HCT116 (cell line): ENCODE results near the gene UBASH3B. TPM values are rescaled to one million over a fixed set of nuclear protein-coding genes. Genes with fewer than 3 reads are reported as not detected.

Experiments used
- ATAC-seq: fragments of 200-7000 bp; cut with Tn5 transposase; 2 replicates; pipeline ENCODE4 v1.9.1; 2020; ENCODE audit warnings: mild to moderate bottlenecking, moderate library complexity
- BruUV-seq: library from RNA; stranded (reverse); fragments of 400-500 nt; replicated peaks from 2 replicates; lab custom pipeline; 2021; lab: Mats Ljungman, UMichigan
- CTCF ChIA-PET: fragments of 300-600 bp; sonication (Branson Sonifier 250); formaldehyde crosslinking; loops from one replicate; lab custom pipeline; 2021; ENCODE audit warnings: antibody characterized with exemption; lab: Charles Lee
- POLR2A ChIA-PET: fragments of 300-600, 350-600 bp; sonication (Branson Sonifier 250); formaldehyde crosslinking; loops from one replicate; lab custom pipeline; 2021; ENCODE audit warnings: antibody characterized with exemption; lab: Charles Lee
- RAD21 ChIA-PET, 2 experiments: fragments of 300-600 bp; sonication (Branson Sonifier 250); formaldehyde crosslinking; loops; one replicate each; lab custom pipeline; 2023; ENCODE audit warnings: low total read pairs in 2 of 2; ENCODE audit not compliant: uncharacterized antibody in 2 of 2, unreplicated experiment in 2 of 2, low non-redundant PET in 1 of 2; lab: Charles Lee
- DNase-seq: peaks from one replicate; pipeline ENCODE4 v3.0.0-alpha.2; 2010; ENCODE audit warnings: low read depth, low spot score
- H2AFZ ChIP-seq: fragments of 200-600 bp; shearing (Covaris generic), sonication (generic); 2 replicates; pipeline ENCODE4 v1.6.1; 2017; ENCODE audit warnings: low read depth, mixed run types, mixed read lengths, antibody characterized with exemption, low read length; ENCODE audit not compliant: poor library complexity, severe bottlenecking
- H3K27ac ChIP-seq: 2 replicates; pipeline ENCODE4 v1.5.1; 2012; ENCODE audit warnings: low read depth, low read length
- H3K27me3 ChIP-seq: fragments of 200-600 bp; sonication (generic); 2 replicates; pipeline ENCODE4 v1.6.1; 2016; ENCODE audit warnings: mixed run types, low read length, mixed read lengths; ENCODE audit not compliant: insufficient read depth
- H3K36me3 ChIP-seq, 2 experiments: fragments of 200-500 bp in 1 of 2; fragments of 200-600 bp in 1 of 2; sonication (Bioruptor generic) in 1 of 2; sonication (generic) in 1 of 2; 2 replicates each; pipeline versions ENCODE4 v1.5.1 to v1.6.1; 2014 to 2016; ENCODE audit warnings: low read length in 2 of 2, inconsistent platforms in 1 of 2, mixed read lengths in 1 of 2, mixed run types in 1 of 2; ENCODE audit not compliant: insufficient read depth in 2 of 2, control insufficient read depth in 1 of 2
- H3K4me1 ChIP-seq, 2 experiments: fragments of 200-600 bp in 1 of 2; sonication (generic) in 1 of 2; 2 replicates each; pipeline versions ENCODE4 v1.5.1 to v1.6.1; 2012 to 2017; ENCODE audit warnings: low read length in 2 of 2, inconsistent platforms in 1 of 2, mild to moderate bottlenecking in 1 of 2, mixed read lengths in 1 of 2, mixed run types in 1 of 2, moderate library complexity in 1 of 2; ENCODE audit not compliant: insufficient read depth in 2 of 2, control insufficient read depth in 1 of 2
- H3K4me2 ChIP-seq: fragments of 200-600 bp; sonication (generic); 2 replicates; pipeline ENCODE4 v1.6.1; 2017; ENCODE audit warnings: mixed run types, low read length, mixed read lengths
- H3K4me3 ChIP-seq, 2 experiments: fragments of 200-600 bp in 1 of 2; sonication (generic) in 1 of 2; replicated peaks in 1 of 2; 2 replicates each; pipeline ENCODE4 v1.5.1; 2011 to 2016; ENCODE audit warnings: low read length in 2 of 2, control low read depth in 1 of 2, low read depth in 1 of 2, mild to moderate bottlenecking in 1 of 2, mixed read lengths in 1 of 2, mixed run types in 1 of 2
- H3K79me2 ChIP-seq: fragments of 200-600 bp; sonication (generic); 2 replicates; pipeline ENCODE4 v1.6.1; 2017; ENCODE audit warnings: mild to moderate bottlenecking, mixed run types, low read length, moderate library complexity, mixed read lengths; ENCODE audit not compliant: insufficient read depth
- H3K9ac ChIP-seq: fragments of 200-600 bp; sonication (generic); 2 replicates; pipeline ENCODE4 v1.6.1; 2016; ENCODE audit warnings: low read length, mixed read lengths
- H3K9me2 ChIP-seq: fragments of 200-600 bp; sonication (generic), shearing (Covaris generic); 2 replicates; pipeline ENCODE4 v1.6.1; 2017; ENCODE audit warnings: mixed run types, mild to moderate bottlenecking, moderate library complexity; ENCODE audit not compliant: insufficient read depth
- H3K9me3 ChIP-seq, 2 experiments: fragments of 200-500 bp in 1 of 2; fragments of 200-600 bp in 1 of 2; sonication (Bioruptor generic) in 1 of 2; sonication (generic) in 1 of 2; 2 replicates each; pipeline ENCODE4 v1.6.1; 2014 to 2017; ENCODE audit warnings: low read length in 2 of 2, mixed read lengths in 2 of 2, inconsistent platforms in 1 of 2, low read depth in 1 of 2, mild to moderate bottlenecking in 1 of 2, mixed run types in 1 of 2, moderate library complexity in 1 of 2; ENCODE audit not compliant: control insufficient read depth in 1 of 2, insufficient read depth in 1 of 2
- H4K20me1 ChIP-seq: fragments of 200-600 bp; sonication (generic), shearing (Covaris generic); 2 replicates; pipeline ENCODE4 v1.6.1; 2017; ENCODE audit warnings: mixed run types, mild to moderate bottlenecking, moderate library complexity; ENCODE audit not compliant: insufficient read depth
- CBX3 ChIP-seq: IDR thresholded peaks from 2 replicates; pipeline ENCODE4 v1.6.1; 2012; ENCODE audit warnings: low read depth
- CEBPB ChIP-seq: IDR thresholded peaks from 2 replicates; pipeline ENCODE4 v1.6.1; 2012; ENCODE audit warnings: low read depth
- CTCF ChIP-seq, 3 experiments: fragments of 200-600 bp in 1 of 3; sonication (generic) in 1 of 3; IDR thresholded peaks in 2 of 3; conservative IDR thresholded peaks in 1 of 3; 2 replicates each; pipeline ENCODE4 v1.5.1; 2012 to 2017; ENCODE audit warnings: low read depth in 2 of 3, low read length in 2 of 3, antibody characterized with exemption in 1 of 3, borderline replicate concordance in 1 of 3, control low read depth in 1 of 3, mild to moderate bottlenecking in 1 of 3, mixed read lengths in 1 of 3, mixed run types in 1 of 3, moderate library complexity in 1 of 3; ENCODE audit not compliant: insufficient read depth in 1 of 3
- EGR1 ChIP-seq: IDR thresholded peaks from 2 replicates; pipeline ENCODE4 v1.6.1; 2012; ENCODE audit warnings: low read depth
- ELF1 ChIP-seq: IDR thresholded peaks from 2 replicates; pipeline ENCODE4 v1.6.1; 2012; ENCODE audit warnings: low read depth, borderline replicate concordance
- EZH2phosphoT487 ChIP-seq: fragments of 200-600 bp; IDR thresholded peaks from 2 replicates; pipeline ENCODE4 v1.6.1; 2018; ENCODE audit warnings: antibody characterized with exemption, borderline replicate concordance
- JUND ChIP-seq: IDR thresholded peaks from 2 replicates; pipeline ENCODE4 v1.6.1; 2012
- MAX ChIP-seq: IDR thresholded peaks from 2 replicates; pipeline ENCODE4 v1.6.1; 2012
- POLR2AphosphoS5 ChIP-seq: IDR thresholded peaks from 2 replicates; pipeline ENCODE4 v1.6.1; 2011; ENCODE audit warnings: mild to moderate bottlenecking, low read depth, low read length, moderate library complexity
- RAD21 ChIP-seq: IDR thresholded peaks from 2 replicates; pipeline ENCODE4 v1.6.1; 2012; ENCODE audit warnings: low read depth, mild to moderate bottlenecking
- SIN3A ChIP-seq: IDR thresholded peaks from 2 replicates; pipeline ENCODE4 v1.6.1; 2012; ENCODE audit warnings: low read depth
- SP1 ChIP-seq: IDR thresholded peaks from 2 replicates; pipeline ENCODE4 v1.6.1; 2012; ENCODE audit warnings: low read depth
- TCF7L2 ChIP-seq: IDR thresholded peaks from 2 replicates; pipeline ENCODE4 v1.7.0; 2011; ENCODE audit warnings: borderline replicate concordance, inconsistent platforms; ENCODE audit not compliant: insufficient read depth, insufficient read length; ENCODE audit errors: extremely low read depth
- YY1 ChIP-seq: IDR thresholded peaks from 2 replicates; pipeline ENCODE4 v1.6.1; 2011; ENCODE audit warnings: low read length, low read depth, moderate library complexity, mild to moderate bottlenecking; ENCODE audit not compliant: insufficient replicate concordance; ENCODE audit errors: extremely low read depth
- ZBTB33 ChIP-seq: IDR thresholded peaks from 2 replicates; pipeline ENCODE4 v1.6.1; 2011; ENCODE audit warnings: mild to moderate bottlenecking, low read length, moderate library complexity; ENCODE audit not compliant: insufficient replicate concordance; ENCODE audit errors: extremely low read depth
- ZFX ChIP-seq: fragments of 450-650 bp; IDR thresholded peaks from 2 replicates; pipeline ENCODE4 v1.6.1; 2017
- ZNF274 ChIP-seq: fragments of 200-500 bp; sonication (Bioruptor generic); IDR thresholded peaks from 2 replicates; pipeline ENCODE4 v1.6.1; 2014; ENCODE audit warnings: mild to moderate bottlenecking, low read depth, low read length, inconsistent platforms
- intact Hi-C: fragments of 100-400 bp; cut with micrococcal nuclease; formaldehyde crosslinking; loops from 2 replicates; pipeline ENCODE4 v1.10.0; 2022
- total RNA-seq: library from RNA; stranded (reverse); gene quantifications from one replicate; pipeline ENCODE4 v1.2.1, GENCODE V29; 2021; ENCODE audit not compliant: unreplicated experiment

UBASH3B gene
- total RNA-seq, 1 experiment from 2014 or later = 40.3 TPM

- no TSS peak for BruUV-seq
- no peaks in the 10 kb centered on the region for H3K9me3 ChIP-seq
- no peak for ATAC-seq
- RAD21 ChIA-PET = no interaction called here
- intact Hi-C loops = no loop called here
- no peak for TF ChIP-seq SP1
- no peak for TF ChIP-seq YY1
- TF ChIP-seq EZH2phosphoT487 = no peak
- TF ChIP-seq ELF1 = no peak
- TF ChIP-seq MAX = no peak
- no peak for TF ChIP-seq CBX3
- no peak for TF ChIP-seq ZFX
- TF ChIP-seq EGR1 = no peak
- no peak for TF ChIP-seq ZNF274
- no peak for TF ChIP-seq JUND
- no peak for TF ChIP-seq POLR2AphosphoS5
- TF ChIP-seq CTCF (IDR thresholded peaks at IDR 0.05 in 2 of 3, conservative IDR thresholded peaks at IDR 0.05 in 1 of 3; ENCODE audit: borderline replicate concordance in 1 of 3, insufficient read depth in 1 of 3, low read depth in 2 of 3, low read length in 2 of 3) = no peak
- no peak for TF ChIP-seq RAD21
- no peak for TF ChIP-seq ZBTB33
- no peak for TF ChIP-seq TCF7L2
- TF ChIP-seq CEBPB = no peak
- TF ChIP-seq SIN3A = no peak
- TF ChIP-seq, all 23 proteins: peak for 0
- H3K27ac ChIP-seq = no peak overlapping the region
- no peak overlapping the region for H3K9ac ChIP-seq
- DNase-seq = no peak
- CTCF ChIA-PET = no interaction called here
- H4K20me1 ChIP-seq = no peaks in the 10 kb centered on the region
- no peaks in the 10 kb centered on the region for H3K36me3 ChIP-seq
- no peak overlapping the region for H2AFZ ChIP-seq
- no peaks in the 10 kb centered on the region for H3K9me2 ChIP-seq
- POLR2A ChIA-PET = no interaction called here
- no peak overlapping the region for H3K4me3 ChIP-seq
- peaks cover 33 to 49% of the 10 kb centered on the region in 2 experiments for H3K4me1 ChIP-seq
- no peak overlapping the region for H3K4me2 ChIP-seq
- H3K27me3 ChIP-seq = no peaks in the 10 kb centered on the region
- H3K79me2 ChIP-seq = peaks cover 36% of the 10 kb centered on the region
These were observed 22.9 kb downstream of the UBASH3B start for GRCh38 chr11:122678406-122678805.
